Epithelial cell of proximal tubule (primary cell): Measurements from ENCODE around the gene TES. TPM values are rescaled to one million over a fixed set of nuclear protein-coding genes. Genes with fewer than 3 reads are reported as not detected.

Experiments
- DNase-seq: peaks from one replicate; pipeline ENCODE4 v3.0.0-alpha.2; 2011; ENCODE audit warnings: low read depth
- H3K4me3 ChIP-seq: 2 replicates; pipeline ENCODE4 v1.5.1; 2011; ENCODE audit warnings: low read depth, mild to moderate bottlenecking, low read length
- total RNA-seq: library from RNA; depleted of rRNA; stranded (reverse); fragments of >200 nt; gene quantifications from 2 replicates; pipeline ENCODE4 v1.2.3, GENCODE V29; 2015
- TF ChIP-seq, protein P1 (sequence below): conservative IDR thresholded peaks from 2 replicates; pipeline ENCODE4 v1.5.1; 2012; ENCODE audit warnings: low read depth, mild to moderate bottlenecking, low read length

The TES gene
- total RNA-seq, 1 donor from 2014 or later = 174 TPM

DNA sequence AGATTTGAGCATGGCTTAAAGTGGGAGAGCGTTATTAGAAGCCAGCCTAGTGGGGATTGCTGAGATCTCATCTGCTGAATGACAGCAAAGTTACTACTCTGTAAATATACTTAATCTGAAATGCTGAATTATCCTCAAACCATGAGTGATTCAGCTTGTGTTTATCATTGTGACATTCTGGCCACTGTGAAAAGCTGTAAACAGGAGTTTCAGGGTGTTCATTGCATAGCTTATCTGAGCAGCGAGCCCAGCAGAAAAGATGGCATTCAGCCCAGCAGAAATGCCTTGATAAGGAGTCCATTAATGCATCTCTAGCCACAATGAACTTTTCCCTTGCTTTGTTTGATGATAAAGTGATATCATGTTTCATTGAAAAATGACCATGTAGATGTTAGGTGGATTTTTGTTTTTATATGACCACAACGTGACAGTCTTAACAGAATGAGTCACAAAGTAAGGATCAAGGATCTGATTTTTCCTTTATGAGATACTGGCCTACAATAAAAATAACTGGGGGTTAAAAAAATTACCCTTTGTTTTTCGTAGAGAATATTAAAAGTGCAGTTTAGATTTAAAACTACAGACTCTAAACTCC, 7.8 kb downstream of the TES start:
- no peak for DNase-seq
- no peak overlapping the region for H3K4me3 ChIP-seq
- TF ChIP-seq, protein P1, sequence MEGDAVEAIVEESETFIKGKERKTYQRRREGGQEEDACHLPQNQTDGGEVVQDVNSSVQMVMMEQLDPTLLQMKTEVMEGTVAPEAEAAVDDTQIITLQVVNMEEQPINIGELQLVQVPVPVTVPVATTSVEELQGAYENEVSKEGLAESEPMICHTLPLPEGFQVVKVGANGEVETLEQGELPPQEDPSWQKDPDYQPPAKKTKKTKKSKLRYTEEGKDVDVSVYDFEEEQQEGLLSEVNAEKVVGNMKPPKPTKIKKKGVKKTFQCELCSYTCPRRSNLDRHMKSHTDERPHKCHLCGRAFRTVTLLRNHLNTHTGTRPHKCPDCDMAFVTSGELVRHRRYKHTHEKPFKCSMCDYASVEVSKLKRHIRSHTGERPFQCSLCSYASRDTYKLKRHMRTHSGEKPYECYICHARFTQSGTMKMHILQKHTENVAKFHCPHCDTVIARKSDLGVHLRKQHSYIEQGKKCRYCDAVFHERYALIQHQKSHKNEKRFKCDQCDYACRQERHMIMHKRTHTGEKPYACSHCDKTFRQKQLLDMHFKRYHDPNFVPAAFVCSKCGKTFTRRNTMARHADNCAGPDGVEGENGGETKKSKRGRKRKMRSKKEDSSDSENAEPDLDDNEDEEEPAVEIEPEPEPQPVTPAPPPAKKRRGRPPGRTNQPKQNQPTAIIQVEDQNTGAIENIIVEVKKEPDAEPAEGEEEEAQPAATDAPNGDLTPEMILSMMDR = no peak

DNA sequence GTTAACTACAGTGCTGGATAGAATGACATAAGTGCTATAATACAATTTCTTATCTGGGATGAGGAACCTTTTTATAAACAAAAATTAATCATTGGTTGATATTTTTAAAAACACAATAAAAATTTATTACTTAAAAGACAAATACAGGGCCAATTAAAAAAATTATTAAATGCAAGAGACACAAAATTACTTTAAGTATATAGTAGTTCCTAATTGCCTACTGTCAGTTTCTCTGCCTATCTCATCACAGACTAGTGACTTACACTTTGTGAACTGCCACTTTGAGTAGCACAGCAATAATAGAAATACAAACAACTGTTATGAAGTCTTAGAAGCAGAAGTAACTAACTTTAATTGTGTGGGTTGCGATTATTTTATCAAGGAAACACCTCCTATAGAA, 8.4 kb downstream of the TES start:
- TF ChIP-seq, protein P1 = no peak
- H3K4me3 ChIP-seq = no peak overlapping the region
- no peak for DNase-seq

DNA sequence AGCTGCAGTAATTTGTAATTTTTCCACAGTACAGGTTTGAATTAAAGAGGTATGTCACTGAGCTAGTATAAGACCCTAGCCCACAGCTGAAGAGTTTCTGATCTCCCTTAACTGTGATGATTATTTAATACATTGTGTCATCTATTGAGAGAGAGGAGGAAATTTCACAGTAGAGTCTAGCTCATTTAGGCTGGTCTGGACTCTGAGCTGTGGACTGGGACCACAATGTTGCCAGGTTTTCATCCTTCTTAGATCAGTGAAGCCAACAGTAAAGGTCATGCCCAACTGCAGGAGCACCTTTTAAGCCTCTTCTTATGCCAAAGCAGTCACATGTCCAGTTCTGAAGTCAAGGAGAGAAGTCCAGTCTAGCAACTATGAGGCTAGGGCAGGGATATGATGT, 8.9 kb downstream of the TES start:
- no peak overlapping the region for H3K4me3 ChIP-seq
- DNase-seq = no peak
- TF ChIP-seq, protein P1 = no peak

DNA sequence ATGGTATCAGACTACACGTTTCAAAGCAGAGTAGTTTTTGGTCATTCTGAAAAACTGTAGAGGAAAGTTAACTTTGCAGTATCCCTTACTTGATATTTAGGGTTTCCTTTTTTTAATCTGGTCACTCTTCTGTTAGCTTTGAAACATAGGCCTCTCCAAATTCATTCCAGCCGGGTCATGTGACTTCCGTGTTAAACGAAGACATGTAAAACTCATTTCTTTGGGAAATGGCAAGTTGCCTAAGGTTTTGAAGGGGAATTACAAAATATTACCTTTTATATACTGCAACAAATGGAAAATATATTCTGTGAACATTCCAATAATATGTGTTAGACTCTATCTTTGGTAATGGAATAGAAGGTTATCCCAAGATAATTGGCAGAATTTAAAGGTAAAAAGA, 9.5 kb downstream of the TES start:
- TF ChIP-seq, protein P1 = no peak
- no peak overlapping the region for H3K4me3 ChIP-seq
- DNase-seq = no peak

DNA sequence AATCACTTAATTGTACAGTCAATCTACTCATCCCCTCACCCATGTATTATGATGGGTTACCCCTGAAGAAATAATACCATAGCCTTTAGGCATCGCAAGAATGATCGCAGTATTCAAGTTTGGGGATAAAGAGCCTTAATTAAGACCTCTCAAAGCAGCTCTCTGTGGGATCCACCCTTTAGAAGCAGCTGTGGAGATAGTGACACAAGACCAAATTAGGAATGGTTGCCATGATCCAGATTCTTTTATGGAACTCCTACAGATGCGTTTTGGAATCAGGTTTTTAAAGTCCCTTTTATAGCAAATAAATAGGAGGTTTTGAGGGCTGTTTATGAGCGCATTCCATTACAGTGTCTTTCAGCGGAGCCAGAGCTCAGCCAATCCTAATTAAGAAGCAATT, 12.2 kb downstream of the TES start:
- H3K4me3 ChIP-seq = no peak overlapping the region
- no peak for DNase-seq
- TF ChIP-seq, protein P1 = no peak

DNA sequence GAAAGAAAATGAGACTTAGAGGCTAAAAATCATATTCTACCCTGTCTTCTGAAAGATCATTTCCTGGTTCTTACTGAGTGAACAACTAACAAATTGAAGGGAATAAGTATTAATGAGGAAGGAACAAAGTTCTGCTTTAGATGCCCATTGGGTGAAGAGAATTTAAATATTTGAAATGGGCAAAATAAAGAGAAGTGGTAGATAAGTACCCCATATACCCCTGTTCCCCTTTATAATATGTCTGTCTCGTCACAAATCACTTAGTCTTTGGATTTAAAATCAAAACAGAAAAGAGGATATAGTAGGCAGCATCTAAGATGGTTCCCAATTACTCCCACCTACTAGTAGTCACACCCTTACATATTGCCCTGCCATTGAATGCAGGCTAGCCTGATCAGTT, 13.2 kb downstream of the TES start:
- TF ChIP-seq, protein P1 = no peak
- DNase-seq = no peak
- H3K4me3 ChIP-seq = no peak overlapping the region

DNA sequence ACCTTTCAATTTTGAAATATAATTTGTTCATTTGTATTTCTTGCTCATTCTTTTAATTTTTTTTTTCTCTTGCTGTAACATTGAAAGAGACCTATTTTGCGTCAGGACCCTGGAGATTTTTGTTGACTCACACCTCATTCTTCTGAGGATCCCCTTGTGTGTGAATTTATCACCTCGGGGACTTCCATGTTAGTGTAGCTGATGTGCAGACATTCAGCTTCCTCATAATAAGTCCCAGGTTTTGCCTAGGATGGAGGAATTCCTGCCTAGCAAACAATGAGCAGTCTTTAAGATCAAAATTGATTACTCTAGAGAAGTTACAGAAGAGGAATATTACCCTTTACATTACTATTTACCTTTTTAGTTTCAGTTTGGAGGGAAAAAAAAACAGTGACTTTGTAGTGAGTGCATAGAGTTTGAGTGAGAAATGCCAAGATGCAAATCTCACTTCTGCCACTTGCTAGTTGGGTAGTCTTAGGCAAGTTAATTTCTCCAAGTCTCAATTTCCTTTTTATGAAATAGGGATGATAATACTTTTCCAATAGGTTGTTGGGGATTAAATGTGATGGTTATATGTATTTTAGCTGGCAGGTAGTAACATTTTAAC, 14.3 kb downstream of the TES start:
- no peak for DNase-seq
- H3K4me3 ChIP-seq = no peak overlapping the region
- TF ChIP-seq, protein P1 = no peak
